Measurements from ENCODE around the gene SLC6A18.

SLC6A18 gene

GRCh38 chr5:1187234-1187949 lies 37.8 kb upstream of the SLC6A18 start:
- DNase-seq: no peak

GRCh38 chr5:1187950-1188334 lies 37.2 kb upstream of the SLC6A18 start:
- no peak for DNase-seq

GRCh38 chr5:1188464-1188863 lies 36.7 kb upstream of the SLC6A18 start:
- no peak for DNase-seq

- no peak for DNase-seq
Measured at GRCh38 chr5:1189269-1189668, 35.9 kb upstream of the SLC6A18 start.

GRCh38 chr5:1190278-1190677 lies 34.9 kb upstream of the SLC6A18 start:
- no peak for DNase-seq

GRCh38 chr5:1190837-1191239 lies 34.3 kb upstream of the SLC6A18 start:
- no peak for DNase-seq

GRCh38 chr5:1192971-1193590 lies 32.1 kb upstream of the SLC6A18 start:
- DNase-seq: no peak

- DNase-seq: no peak
Measured at GRCh38 chr5:1193591-1193985, 31.6 kb upstream of the SLC6A18 start.

- DNase-seq: no peak
Measured at GRCh38 chr5:1194378-1194777, 30.8 kb upstream of the SLC6A18 start.

GRCh38 chr5:1195439-1195838 lies 29.7 kb upstream of the SLC6A18 start:
- no peak for DNase-seq

- DNase-seq: no peak
Measured at GRCh38 chr5:1195916-1196315, 29.3 kb upstream of the SLC6A18 start.

GRCh38 chr5:1196562-1196961 lies 28.6 kb upstream of the SLC6A18 start:
- no peak for DNase-seq

- no peak for DNase-seq
Measured at GRCh38 chr5:1197876-1198666, 27.1 kb upstream of the SLC6A18 start.

- DNase-seq: no peak
Measured at GRCh38 chr5:1199340-1199648, 25.9 kb upstream of the SLC6A18 start.

- no peak for DNase-seq
Measured at GRCh38 chr5:1199649-1200494, 25.3 kb upstream of the SLC6A18 start.

- DNase-seq: no peak
Measured at GRCh38 chr5:1200495-1201326, 24.5 kb upstream of the SLC6A18 start.

- no peak for DNase-seq
Measured at GRCh38 chr5:1201327-1202025, 23.7 kb upstream of the SLC6A18 start, which contains the start of gene SLC6A19. Gene SLC6A19, plus strand, starts transcription at chr5:1201595. Its CDS starts 56 bp downstream, at chr5:1201651.

GRCh38 chr5:1202026-1202797 lies 23.0 kb upstream of the SLC6A18 start:
- no peak for DNase-seq

GRCh38 chr5:1202798-1203185 lies 22.4 kb upstream of the SLC6A18 start:
- no peak for DNase-seq

- no peak for DNase-seq
Measured at GRCh38 chr5:1203311-1203967, 21.7 kb upstream of the SLC6A18 start.
